Left ventricle myocardium superior (tissue), 1 donor: ENCODE measurements around the gene NCAPD3. TPM values are rescaled to one million over a fixed set of nuclear protein-coding genes. Genes with fewer than 3 reads are reported as not detected.

Experiments used
- ATAC-seq: fragments of 200-7000 bp; cut with Tn5 transposase; one replicate; pipeline ENCODE4 v1.9.1; 2020; ENCODE audit warnings: mild to moderate bottlenecking, moderate library complexity
- DNase-seq: peaks from one replicate; pipeline ENCODE4 v3.0.0-alpha.2; 2020
- intact Hi-C: fragments of 100-400 bp; cut with micrococcal nuclease; formaldehyde crosslinking; loops from one replicate; pipeline ENCODE4 v1.11.0; 2022
- total RNA-seq: library from RNA; stranded (reverse); fragmentation: NEBNext Ultra II Directional; extraction: Animal tissue kit (Norgen Biotek cat#: 25700); gene quantifications from one replicate; pipeline ENCODE4 v1.2.1, GENCODE V29; 2021
- donor health status: DM: no; HTN: yes; CAD: no; lungs with severe emphysema.

Gene NCAPD3
- total RNA-seq, 1 donor from 2014 or later: 9.7 TPM

- intact Hi-C loops: no loop called here
- no peak for DNase-seq
- no peak for ATAC-seq
Observed at GRCh38 chr11:134173296-134173695, 50.5 kb downstream of the NCAPD3 start.

- ATAC-seq (no peak), DNase-seq (no peak)
- intact Hi-C loops: no loop called here
Observed at GRCh38 chr11:134171951-134172350, 51.8 kb downstream of the NCAPD3 start.

- DNase-seq: no peak
- ATAC-seq: no peak
- intact Hi-C loops: no loop called here
Observed at GRCh38 chr11:134170919-134171281, 52.9 kb downstream of the NCAPD3 start.

- ATAC-seq (no peak), DNase-seq (no peak)
- intact Hi-C loops: no loop called here
Observed at GRCh38 chr11:134170177-134170918, 53.4 kb downstream of the NCAPD3 start.

GRCh38 chr11:134164490-134165370 is 59.0 kb downstream of the NCAPD3 start:
- ATAC-seq (no peak), DNase-seq (no peak)
- intact Hi-C loops: no loop called here

- no peak for DNase-seq
- intact Hi-C loops: no loop called here
- no peak for ATAC-seq
Observed at GRCh38 chr11:134159652-134160051, 64.1 kb downstream of the NCAPD3 start.

GRCh38 chr11:134158023-134158422 is 65.7 kb downstream of the NCAPD3 start:
- ATAC-seq (no peak), DNase-seq (no peak)
- intact Hi-C loops: no loop called here

- no peak for ATAC-seq
- no peak for DNase-seq
- intact Hi-C loops: no loop called here
Observed at GRCh38 chr11:134157451-134157850, 66.3 kb downstream of the NCAPD3 start.

GRCh38 chr11:134155946-134156865 is 67.6 kb downstream of the NCAPD3 start:
- intact Hi-C loops: no loop called here

GRCh38 chr11:134155456-134155855 is 68.3 kb downstream of the NCAPD3 start:
- intact Hi-C loops: no loop called here
- DNase-seq (no peak), ATAC-seq (no peak)

More at GRCh38 chr11:134155946-134156865, 67.6 kb downstream of the NCAPD3 start:
- DNase-seq (no peak), ATAC-seq (peak; percentile 31)

- intact Hi-C loops: no loop called here
- DNase-seq (no peak), ATAC-seq (no peak)
Observed at GRCh38 chr11:134154441-134154840, 69.3 kb downstream of the NCAPD3 start.

- DNase-seq (no peak), ATAC-seq (no peak)
- intact Hi-C loops: no loop called here
Observed at GRCh38 chr11:134153147-134153905, 70.4 kb downstream of the NCAPD3 start.

- no peak for DNase-seq
- ATAC-seq: no peak
Observed at GRCh38 chr11:134152696-134153095, 71.1 kb downstream of the NCAPD3 start.

GRCh38 chr11:134151083-134151747 is 72.6 kb downstream of the NCAPD3 start:
- ATAC-seq: no peak
- DNase-seq: no peak
- intact Hi-C loops: no loop called here

More at GRCh38 chr11:134152696-134153095, 71.1 kb downstream of the NCAPD3 start:
- intact Hi-C loops: no loop called here

GRCh38 chr11:134150195-134150903 is 73.4 kb downstream of the NCAPD3 start:
- no peak for ATAC-seq
- intact Hi-C loops: no loop called here
- no peak for DNase-seq

- ATAC-seq: no peak
- no peak for DNase-seq
- intact Hi-C loops: loop anchor here (10.0 kb wide), 1 partner anchor 225 kb away; no protein-coding TSS in a partner anchor
Observed at GRCh38 chr11:134149371-134149770, 74.4 kb downstream of the NCAPD3 start.

- ATAC-seq: no peak
- intact Hi-C loops: loop anchor here (10.0 kb wide), 1 partner anchor 222 kb away; no protein-coding TSS in a partner anchor
Observed at GRCh38 chr11:134146598-134146997, 77.2 kb downstream of the NCAPD3 start.

More at GRCh38 chr11:134146598-134146997, 77.2 kb downstream of the NCAPD3 start:
- DNase-seq: no peak
